HUES48 (cell line): Measurements from ENCODE around the gene ZNF836.

Experiments
- H3K27ac ChIP-seq: one replicate; pipeline ENCODE4 v1.7.0; 2013; ENCODE audit warnings: low read depth, low read length, inconsistent platforms
- H3K27me3 ChIP-seq: 2 replicates; pipeline ENCODE4 v1.6.1; 2013; ENCODE audit warnings: mild to moderate bottlenecking, low read length; ENCODE audit not compliant: control insufficient read depth, insufficient read depth
- H3K36me3 ChIP-seq: 2 replicates; pipeline ENCODE4 v1.6.1; 2013; ENCODE audit warnings: low read length; ENCODE audit not compliant: control insufficient read depth, insufficient read depth
- H3K4me1 ChIP-seq: 2 replicates; pipeline ENCODE4 v1.6.1; 2013; ENCODE audit warnings: mild to moderate bottlenecking, low read length; ENCODE audit not compliant: control insufficient read depth, insufficient read depth
- H3K4me3 ChIP-seq: 2 replicates; pipeline ENCODE4 v1.5.1; 2013; ENCODE audit warnings: mild to moderate bottlenecking, low read depth, low read length
- H3K9ac ChIP-seq: 2 replicates; pipeline ENCODE4 v1.6.1; 2013; ENCODE audit warnings: mild to moderate bottlenecking, low read depth, low read length, moderate library complexity
- H3K9me3 ChIP-seq: 2 replicates; pipeline ENCODE4 v1.6.1; 2013; ENCODE audit warnings: low read length; ENCODE audit not compliant: control insufficient read depth, insufficient read depth

Gene ZNF836

DNA sequence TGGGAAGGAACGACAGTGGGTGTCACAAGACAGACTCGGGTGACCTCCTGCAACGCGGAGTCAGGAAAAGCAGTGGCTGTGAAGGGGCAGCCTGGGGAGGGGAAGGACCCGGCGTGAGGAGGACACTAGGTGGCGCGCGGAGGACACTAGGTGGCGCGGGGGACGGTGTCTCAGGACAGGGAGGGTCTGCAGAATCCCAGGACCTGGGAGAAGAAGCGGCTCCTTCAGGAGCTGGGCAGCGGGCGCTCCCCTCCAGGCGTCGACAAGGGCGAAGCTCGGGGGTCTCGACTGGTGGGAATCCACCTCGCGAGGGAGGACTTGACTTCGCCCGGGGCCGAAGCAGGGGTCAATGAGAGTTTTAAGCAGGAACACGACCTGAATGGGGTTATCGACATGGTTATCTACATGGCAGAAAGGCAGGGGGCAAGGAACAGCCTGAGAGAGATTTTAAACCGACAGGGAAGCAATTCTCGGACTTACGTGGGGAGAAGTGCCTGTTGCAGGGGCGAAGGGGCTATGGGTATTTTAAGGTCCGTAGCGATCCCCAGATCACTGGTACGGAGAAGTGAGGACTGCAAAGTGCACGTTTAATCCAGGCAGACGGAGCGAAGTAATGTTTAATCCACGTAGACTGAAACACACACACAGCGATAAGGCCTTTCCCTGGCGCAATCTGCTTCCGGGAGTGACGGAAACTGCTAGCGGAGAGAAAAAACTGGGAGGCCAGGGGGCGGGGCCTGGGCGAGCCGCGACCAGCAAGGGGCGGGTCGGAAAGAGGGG is 32.0 kb downstream of the ZNF836 start, which contains the start of gene ZNF616:
ZNF616 (minus strand) TSS at position 687 of the 780 bp plus-strand sequence. CDS start 9,426 bp downstream, outside the sequence.
- Histone ChIP-seq H3K36me3 (peaks cover 10% of the 10 kb centered on the region; the same call in 1 of the 2 replicates), H3K9me3 (peaks cover 15% of the 10 kb centered on the region)

DNA sequence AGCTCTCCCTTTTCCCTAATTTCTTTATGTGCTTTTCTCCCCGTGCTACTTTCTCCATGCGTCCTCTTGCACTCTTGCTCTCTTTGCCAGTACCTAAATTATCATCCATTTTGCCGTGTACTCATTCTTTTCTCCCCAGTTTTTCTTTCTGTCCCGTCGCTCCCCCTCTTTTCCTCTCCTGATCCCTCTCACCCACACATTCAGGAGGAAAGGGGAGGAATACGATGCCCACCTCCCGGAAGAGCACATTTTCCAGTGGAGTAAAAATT is 32.5 kb downstream of the ZNF836 start:
- peak overlapping the region; percentile 90 for H3K27ac ChIP-seq

More for the DNA sequence above, 32.0 kb downstream of the ZNF836 start, which contains the start of gene ZNF616:
- Histone ChIP-seq H3K27ac (peak within 1 kb of the TSS; percentile 90), H3K9ac (peak within 1 kb of the TSS; percentile 65), H3K27me3 (no peaks in the 10 kb centered on the region), H3K4me3 (peak within 1 kb of the TSS; percentile 80), H3K4me1 (peaks cover 7% of the 10 kb centered on the region; the same call in 1 of the 2 replicates)

DNA sequence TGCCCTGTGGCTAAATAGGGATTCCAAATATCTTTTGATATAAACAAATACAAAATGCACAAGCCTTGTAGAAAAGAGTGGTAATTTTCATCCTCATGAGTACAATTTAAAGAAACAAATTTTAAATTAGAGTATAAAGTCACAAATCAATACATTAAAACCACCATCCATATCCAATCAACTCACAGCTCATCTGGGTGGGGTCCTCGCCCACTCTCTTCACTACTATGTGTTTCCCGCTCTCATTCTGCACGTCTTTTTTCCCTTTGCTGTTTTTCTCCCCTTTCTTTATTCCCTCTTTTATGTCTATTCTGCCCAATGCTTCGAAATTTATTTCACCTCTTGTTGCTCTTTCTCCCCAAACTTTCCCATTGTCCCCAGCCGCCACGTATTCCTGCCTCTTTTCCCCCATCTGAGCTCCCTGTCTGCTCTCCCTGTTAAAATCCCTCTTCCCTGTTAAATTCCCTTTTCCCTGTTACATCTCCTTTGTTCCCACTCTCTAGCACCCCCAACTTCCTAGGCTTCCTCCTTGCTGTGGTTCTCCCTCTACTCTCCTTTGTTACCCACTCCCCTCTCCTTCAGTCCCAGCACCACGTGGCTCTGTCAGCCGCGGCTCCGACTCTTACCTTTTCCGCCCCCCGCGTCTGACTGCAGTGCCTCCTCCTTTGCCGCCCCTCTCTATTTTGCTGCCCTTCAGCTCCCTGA is 33.0 kb downstream of the ZNF836 start:
- Histone ChIP-seq H3K4me1 (peaks cover 7% of the 10 kb centered on the region; the same call in 1 of the 2 replicates), H3K4me3 (peak overlapping the region; percentile 80), H3K9me3 (peaks cover 12% of the 10 kb centered on the region), H3K36me3 (peaks cover 15% of the 10 kb centered on the region; the same call in 1 of the 2 replicates), H3K9ac (peak overlapping the region; percentile 65), H3K27ac (peak overlapping the region; percentile 90), H3K27me3 (no peaks in the 10 kb centered on the region)

More for the DNA sequence above, 32.5 kb downstream of the ZNF836 start:
- Histone ChIP-seq H3K9ac (peak overlapping the region; percentile 65), H3K4me1 (peaks cover 7% of the 10 kb centered on the region; the same call in 1 of the 2 replicates), H3K36me3 (peaks cover 15% of the 10 kb centered on the region; the same call in 1 of the 2 replicates), H3K27me3 (no peaks in the 10 kb centered on the region), H3K4me3 (peak overlapping the region; percentile 80), H3K9me3 (peaks cover 16% of the 10 kb centered on the region)

DNA sequence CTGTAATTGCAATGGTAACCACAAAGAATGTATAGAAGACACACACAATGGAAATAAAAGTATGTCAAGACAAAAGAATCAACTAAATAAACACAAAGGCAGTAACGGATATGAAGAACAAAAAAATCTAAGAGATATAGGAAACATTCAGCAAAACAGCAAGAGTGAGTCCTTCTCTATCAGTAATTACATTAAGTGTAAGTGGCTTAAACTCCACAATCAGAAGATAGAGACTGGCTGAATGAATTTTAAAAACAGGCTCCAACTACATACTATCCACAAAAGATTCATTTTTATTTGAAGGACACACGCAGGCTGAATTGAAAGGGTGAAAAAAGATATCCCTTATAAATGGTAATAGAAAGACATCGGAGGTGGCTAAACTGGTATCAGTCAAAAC is 51.1 kb downstream of the ZNF836 start:
- Histone ChIP-seq H3K9ac (no peak overlapping the region), H3K9me3 (peaks cover 97% of the 10 kb centered on the region), H3K4me1 (no peaks in the 10 kb centered on the region), H3K27me3 (no peaks in the 10 kb centered on the region), H3K36me3 (peaks cover 99% of the 10 kb centered on the region), H3K27ac (no peak overlapping the region), H3K4me3 (no peak overlapping the region)

DNA sequence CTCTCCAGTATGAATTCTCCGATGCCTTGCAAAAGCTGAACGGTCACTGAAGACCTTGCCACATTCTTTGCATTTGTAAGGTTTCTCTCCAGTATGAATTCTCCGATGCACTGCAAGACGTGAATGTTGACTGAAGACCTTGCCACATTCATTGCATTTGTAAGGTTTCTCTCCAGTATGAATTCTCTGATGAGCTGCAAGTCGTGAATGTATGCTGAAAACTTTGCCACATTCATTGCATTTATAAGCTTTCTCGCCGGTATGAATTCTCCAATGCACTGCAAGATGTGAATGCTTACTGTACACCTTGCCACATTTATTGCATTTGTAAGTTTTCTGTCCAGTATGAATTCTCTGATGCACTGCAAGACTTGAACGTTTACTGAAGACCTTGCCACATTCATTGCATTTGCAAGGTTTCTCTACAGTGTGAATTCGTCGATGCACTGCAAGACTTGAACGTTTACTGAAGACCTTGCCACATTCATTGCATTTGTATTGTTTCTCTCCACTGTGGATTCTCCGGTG is 55.8 kb downstream of the ZNF836 start:
- Histone ChIP-seq H3K27me3 (no peaks in the 10 kb centered on the region), H3K4me1 (no peaks in the 10 kb centered on the region), H3K27ac (no peak overlapping the region), H3K9ac (no peak overlapping the region), H3K9me3 (peaks cover 100% of the 10 kb centered on the region), H3K4me3 (peak overlapping the region; percentile 40), H3K36me3 (peaks cover 63% of the 10 kb centered on the region)

DNA sequence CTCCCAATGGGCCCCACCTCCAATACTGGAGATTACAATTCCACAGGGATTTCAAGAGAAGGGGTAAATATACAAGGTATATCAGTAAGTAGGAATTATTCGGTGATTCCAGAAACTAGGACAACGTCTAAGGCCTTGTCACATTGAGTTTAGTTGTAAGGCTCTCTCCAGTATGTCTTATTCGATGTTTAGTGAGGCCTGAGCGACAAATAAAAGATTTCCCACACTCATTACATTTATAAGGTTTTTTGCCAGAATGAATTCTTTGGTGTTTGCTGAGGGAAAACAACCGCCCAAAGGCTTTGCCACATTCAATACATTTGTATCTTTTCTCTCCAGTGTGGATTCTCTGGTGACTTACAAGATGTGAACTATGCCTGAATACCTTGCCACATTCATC is 56.7 kb downstream of the ZNF836 start:
- Histone ChIP-seq H3K27me3 (no peaks in the 10 kb centered on the region), H3K9me3 (peaks cover 98% of the 10 kb centered on the region), H3K36me3 (peaks cover 54% of the 10 kb centered on the region)

DNA sequence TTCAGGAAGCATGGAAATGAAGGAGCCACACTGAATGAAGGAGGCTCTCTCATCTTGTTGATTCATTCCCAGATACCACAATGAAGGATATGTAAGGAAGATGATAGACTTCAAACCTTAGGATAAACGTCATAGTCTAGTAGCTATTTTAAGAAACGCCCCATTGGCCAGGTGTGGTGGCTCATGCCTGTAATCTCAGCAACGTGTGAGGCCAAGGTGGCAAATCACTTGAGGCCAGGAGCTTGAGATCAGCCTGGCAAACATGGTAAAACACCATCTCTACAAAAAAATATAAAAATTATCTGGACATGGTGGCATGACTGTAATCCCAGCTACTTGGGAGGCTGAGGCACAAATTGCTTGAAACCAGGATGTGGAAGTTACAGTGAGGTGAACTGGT is 58.8 kb downstream of the ZNF836 start:
- no peak overlapping the region for H3K9ac ChIP-seq
- peaks cover 97% of the 10 kb centered on the region for H3K9me3 ChIP-seq
- no peak overlapping the region for H3K4me3 ChIP-seq
- H3K36me3 ChIP-seq: peaks cover 34% of the 10 kb centered on the region
- H3K27me3 ChIP-seq: no peaks in the 10 kb centered on the region
- no peaks in the 10 kb centered on the region for H3K4me1 ChIP-seq
- no peak overlapping the region for H3K27ac ChIP-seq

More for the DNA sequence above, 56.7 kb downstream of the ZNF836 start:
- H3K9ac ChIP-seq: no peak overlapping the region
- H3K4me3 ChIP-seq: peak overlapping the region; percentile 7
- H3K27ac ChIP-seq: no peak overlapping the region
- H3K4me1 ChIP-seq: no peaks in the 10 kb centered on the region

DNA sequence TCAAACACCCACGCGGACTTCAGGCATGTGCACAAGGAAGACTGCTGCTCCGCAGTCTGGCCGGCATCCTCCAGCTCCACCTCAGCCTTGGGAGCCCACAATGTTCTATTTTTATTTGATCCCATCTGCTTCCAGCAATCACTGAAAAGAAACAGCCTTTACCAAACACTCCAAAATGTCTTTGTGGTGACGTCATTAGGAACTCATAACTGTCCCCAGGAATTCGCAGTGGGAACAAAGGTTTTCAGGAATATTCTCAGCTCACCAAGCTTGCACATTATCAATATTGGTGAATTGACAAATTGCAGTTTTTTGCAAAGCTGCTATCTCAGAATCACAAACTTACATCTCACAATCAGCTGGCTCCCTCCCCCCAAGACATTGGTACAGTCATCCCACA is 60.6 kb downstream of the ZNF836 start:
- Histone ChIP-seq H3K4me3 (no peak overlapping the region), H3K9me3 (peaks cover 82% of the 10 kb centered on the region), H3K27ac (no peak overlapping the region), H3K36me3 (peaks cover 15% of the 10 kb centered on the region), H3K4me1 (no peaks in the 10 kb centered on the region), H3K9ac (no peak overlapping the region), H3K27me3 (no peaks in the 10 kb centered on the region)
